HG03066 (cell line): ENCODE data around the gene GRN.
"Not testable (repeated sequence)": the region's sequence is repeated elsewhere in the genome, so short reads cannot be mapped to it uniquely, and the experiment has no call there.

Experiments
- ATAC-seq: cut with Tn5 transposase; IDR thresholded peaks from one replicate; pipeline ENCODE4 v1.9.1; 2021; ENCODE audit warnings: low read depth; ENCODE audit not compliant: unreplicated experiment

The GRN gene

GRCh38 chr17:44345454-44346026 is 438 bp downstream of the GRN start:
- ATAC-seq: no peak

- no peak for ATAC-seq
Observed at GRCh38 chr17:44346064-44346844, 1.2 kb downstream of the GRN start.

- ATAC-seq: not testable (repeated sequence)
Observed at GRCh38 chr17:44347206-44348055, 2.3 kb downstream of the GRN start.

GRCh38 chr17:44348234-44348987 is 3.3 kb downstream of the GRN start:
- no peak for ATAC-seq

- ATAC-seq: no peak
Observed at GRCh38 chr17:44348988-44349364, 3.9 kb downstream of the GRN start.

DNA sequence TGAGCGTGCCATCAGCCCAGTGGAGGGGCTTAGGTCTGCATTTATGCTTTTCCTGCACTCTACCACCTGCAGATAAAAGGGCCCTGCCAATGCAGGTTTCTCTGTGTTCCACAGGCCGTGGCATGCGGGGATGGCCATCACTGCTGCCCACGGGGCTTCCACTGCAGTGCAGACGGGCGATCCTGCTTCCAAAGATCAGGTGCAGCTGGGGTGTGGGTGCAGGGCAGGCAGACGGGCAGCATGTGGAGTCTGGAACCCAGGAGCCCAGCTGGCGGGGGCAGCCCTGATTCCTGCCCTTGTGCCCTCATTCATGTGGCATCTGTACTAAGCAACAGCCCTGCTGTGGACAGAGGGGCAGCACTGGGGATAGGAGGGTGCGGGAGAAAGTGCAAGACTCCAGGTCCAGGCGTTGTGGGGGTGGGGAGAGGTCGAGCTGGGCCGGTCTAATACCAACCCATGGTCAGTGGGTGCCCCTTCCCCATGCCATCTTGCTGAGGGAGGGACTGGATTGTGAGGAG is 4.5 kb downstream of the GRN start:
- ATAC-seq: no peak

DNA sequence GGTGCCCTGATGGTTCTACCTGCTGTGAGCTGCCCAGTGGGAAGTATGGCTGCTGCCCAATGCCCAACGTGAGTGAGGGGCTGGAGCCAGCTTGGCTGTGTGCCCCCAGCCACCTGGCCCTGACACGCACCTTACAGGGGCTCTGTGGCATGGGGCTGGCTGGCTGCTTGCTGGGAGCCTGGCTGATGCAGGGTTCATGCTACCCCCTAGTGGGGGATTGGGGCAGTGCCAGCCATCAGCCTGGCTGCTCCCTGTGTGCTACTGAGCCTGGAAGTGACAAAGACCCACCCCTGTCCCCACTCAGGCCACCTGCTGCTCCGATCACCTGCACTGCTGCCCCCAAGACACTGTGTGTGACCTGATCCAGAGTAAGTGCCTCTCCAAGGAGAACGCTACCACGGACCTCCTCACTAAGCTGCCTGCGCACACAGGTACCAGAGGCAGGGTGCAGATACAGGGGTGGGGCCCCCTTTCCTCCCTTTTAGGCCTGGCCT is 5.7 kb downstream of the GRN start:
- ATAC-seq: no peak

GRCh38 chr17:44351464-44351863 is 6.4 kb downstream of the GRN start:
- no peak for ATAC-seq

DNA sequence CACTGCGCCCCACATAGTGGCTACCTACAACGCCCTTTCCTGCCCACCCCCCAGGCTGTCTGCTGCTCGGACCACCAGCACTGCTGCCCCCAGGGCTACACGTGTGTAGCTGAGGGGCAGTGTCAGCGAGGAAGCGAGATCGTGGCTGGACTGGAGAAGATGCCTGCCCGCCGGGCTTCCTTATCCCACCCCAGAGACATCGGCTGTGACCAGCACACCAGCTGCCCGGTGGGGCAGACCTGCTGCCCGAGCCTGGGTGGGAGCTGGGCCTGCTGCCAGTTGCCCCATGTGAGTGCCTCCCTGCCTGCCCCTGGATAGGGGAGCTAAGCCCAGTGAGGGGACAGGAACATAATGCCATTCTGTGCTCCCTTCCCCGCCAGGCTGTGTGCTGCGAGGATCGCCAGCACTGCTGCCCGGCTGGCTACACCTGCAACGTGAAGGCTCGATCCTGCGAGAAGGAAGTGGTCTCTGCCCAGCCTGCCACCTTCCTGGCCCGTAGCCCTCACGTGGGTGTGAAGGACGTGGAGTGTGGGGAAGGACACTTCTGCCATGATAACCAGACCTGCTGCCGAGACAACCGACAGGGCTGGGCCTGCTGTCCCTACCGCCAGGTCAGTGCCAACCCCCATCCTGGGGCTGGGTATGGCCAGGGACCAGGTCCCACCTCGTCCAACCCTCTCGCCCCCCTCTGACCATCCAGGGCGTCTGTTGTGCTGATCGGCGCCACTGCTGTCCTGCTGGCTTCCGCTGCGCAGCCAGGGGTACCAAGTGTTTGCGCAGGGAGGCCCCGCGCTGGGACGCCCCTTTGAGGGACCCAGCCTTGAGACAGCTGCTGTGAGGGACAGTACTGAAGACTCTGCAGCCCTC is 7.1 kb downstream of the GRN start:
- no peak for ATAC-seq

DNA sequence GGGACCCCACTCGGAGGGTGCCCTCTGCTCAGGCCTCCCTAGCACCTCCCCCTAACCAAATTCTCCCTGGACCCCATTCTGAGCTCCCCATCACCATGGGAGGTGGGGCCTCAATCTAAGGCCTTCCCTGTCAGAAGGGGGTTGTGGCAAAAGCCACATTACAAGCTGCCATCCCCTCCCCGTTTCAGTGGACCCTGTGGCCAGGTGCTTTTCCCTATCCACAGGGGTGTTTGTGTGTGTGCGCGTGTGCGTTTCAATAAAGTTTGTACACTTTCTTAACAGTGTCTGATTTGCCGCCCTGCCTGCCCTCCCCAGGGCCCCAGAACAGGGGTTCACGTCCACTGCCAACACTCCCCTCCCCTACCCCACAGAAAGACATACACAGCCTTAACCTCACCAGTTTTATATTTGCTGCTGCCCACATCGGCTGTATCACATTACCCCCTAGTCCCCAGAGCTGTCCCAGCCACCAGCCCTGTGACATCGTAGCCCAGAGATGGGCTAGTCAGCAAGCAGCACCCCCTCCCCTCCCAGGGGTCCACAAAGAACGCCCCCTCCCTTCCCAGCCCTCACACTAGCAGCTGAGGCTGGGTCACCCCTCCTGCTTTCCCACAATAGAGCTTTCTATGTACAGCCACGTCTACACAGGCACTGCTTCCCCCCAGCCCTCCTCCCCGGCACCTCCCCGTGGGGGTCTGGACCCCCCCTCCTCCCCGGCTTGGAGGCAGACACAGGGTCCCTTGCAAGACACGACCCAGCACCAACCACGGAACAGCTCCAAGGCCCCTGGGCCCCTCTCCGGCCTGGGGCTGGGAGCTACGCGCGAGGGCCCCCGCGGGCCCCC is 7.9 kb downstream of the GRN start:
- ATAC-seq: no peak

DNA sequence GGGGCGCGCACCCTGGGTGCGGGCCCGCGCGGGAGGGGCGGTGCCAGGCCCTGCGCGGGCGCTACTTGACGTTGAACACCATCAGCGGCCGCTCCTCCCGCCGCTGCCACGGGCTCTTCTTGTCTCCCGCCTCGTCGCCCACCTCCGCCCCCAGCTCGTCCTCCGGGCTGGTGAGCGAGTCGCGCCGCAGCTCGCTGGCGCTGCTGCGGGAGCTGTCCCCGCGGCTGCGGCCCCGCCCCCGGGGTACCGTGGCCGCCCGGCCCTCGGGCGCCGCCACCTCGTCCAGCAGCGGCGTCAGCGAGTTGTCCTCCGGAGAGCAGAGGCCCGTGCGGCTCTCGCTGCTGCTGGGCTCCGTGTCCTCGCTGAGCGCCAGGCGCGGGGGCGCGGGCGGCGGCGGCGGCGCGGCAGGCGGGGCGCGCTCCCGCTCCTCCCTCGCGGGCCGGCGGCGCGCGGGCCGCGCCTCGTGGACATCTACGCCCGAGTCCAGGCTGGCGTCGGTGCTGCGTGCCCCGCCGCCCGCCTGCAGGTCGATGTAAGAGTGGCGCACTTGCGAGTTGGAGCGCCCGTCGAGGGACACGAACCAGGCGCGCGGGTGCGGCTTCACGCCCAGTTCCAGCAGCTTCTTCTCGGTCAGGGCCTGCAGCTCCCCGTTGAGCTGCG is 8.7 kb downstream of the GRN start:
- no peak for ATAC-seq

DNA sequence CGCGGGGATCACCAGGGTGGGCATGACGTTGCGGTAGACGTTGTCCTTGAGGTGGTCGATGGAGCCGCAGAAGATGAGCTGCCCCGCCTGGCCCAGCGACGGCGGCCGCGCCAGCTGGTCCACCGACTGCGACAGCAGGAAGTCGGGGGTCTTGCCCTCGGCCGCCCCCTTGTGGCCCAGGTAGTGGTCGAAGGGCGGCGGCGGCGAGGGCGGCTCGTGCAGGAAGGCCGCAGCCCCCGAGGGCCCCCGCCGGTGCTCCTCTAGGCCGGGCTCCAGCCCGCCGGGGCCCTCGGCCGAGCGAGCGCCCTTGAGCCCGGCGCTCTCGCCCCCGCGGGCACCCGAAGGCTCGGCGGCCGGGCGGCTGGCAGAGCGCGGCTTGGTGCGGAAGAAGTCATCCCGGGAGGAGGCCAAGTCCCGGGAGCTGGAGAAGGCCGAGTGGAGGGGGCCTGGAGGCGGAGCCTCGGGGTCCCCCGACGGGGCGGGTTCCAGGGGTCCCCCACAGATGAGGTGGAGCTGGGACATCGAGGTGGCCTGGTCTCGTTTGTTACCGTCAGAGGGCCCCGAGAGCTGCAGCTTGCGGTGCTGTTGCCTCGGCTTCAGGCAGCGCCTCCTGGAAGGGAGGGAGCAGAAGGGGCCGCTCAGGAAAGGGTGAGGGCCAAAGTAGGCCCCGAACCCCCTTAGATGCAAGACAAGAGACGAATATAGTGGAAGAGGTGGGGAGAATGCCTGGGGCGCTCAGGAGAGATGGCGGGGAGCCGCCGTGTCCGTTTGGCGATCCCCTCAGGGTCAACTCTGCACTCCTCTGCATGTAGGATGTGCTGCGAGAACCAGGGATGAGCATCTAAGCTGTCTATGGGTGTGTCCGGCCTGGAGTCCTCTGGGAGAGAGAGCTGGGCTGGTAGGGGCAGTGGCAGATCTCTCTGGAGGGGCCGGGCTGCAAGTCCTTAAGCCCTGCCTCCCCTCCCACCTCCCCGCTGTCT is 9.8 kb downstream of the GRN start:
- no peak for ATAC-seq

- no peak for ATAC-seq
Observed at GRCh38 chr17:44355642-44356099, 10.6 kb downstream of the GRN start.

DNA sequence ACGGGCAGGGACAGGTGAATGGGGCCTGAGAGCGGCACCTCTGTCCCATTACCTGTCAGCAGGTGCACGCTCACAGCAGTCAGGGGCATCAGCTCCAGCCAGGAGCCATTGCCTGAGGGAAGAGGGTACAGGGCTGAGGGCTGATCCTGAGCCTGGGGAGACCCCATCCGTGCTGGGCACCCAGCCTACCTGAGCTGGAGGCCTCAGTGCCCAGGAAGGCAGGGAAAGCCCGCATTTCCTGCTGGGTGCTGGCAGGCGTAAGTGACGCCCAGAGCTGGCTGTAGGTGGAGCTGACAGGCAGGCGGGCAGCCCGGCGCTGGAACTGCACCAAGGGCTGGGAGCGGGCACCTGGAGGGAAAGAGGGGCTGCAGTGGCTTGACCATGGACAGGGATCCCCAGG is 11.1 kb downstream of the GRN start:
- no peak for ATAC-seq

GRCh38 chr17:44358066-44358465 is 13.0 kb downstream of the GRN start:
- no peak for ATAC-seq

- ATAC-seq: no peak
Observed at GRCh38 chr17:44359006-44359405, 13.9 kb downstream of the GRN start.
